ENCODE measurements around the gene GLRX5. TPM values are rescaled to one million over a fixed set of nuclear protein-coding genes. Genes with fewer than 3 reads are reported as not detected.
"Not testable (repeated sequence)": the region's sequence is repeated elsewhere in the genome, so short reads cannot be mapped to it uniquely, and the experiment has no call there.

The GLRX5 gene
- total and polyA plus RNA-seq, 10 donors = 18.2 to 48.4 (median 28.2) TPM

- Histone ChIP-seq H3K4me3 (no peak overlapping the region), H3K4me1 (peaks cover 20 to 100% (median 72%) of the 10 kb centered on the region in 6 donors), H3K27ac (peak overlapping the region in 7 of 8 donors; percentile 32 to 69 (median 59)), H3K9me3 (no peaks in the 10 kb centered on the region), H3K27me3 (replicated peaks in 1 of 7) (no peaks in the 10 kb centered on the region), H3K36me3 (peaks cover 0 to 43% (median 0%) of the 10 kb centered on the region in 6 donors)
- no peak for TF ChIP-seq POLR2A (IDR thresholded peaks at IDR 0.05)
- peak in 2 of 3 donors; percentile 36 to 74 for TF ChIP-seq POLR2AphosphoS5 (IDR thresholded peaks at IDR 0.05)
- 11 to 60% (median 36%) methylated on average over 8 of the region's 8 CpGs for WGBS, 5 donors
- intact Hi-C loops (cut with DNase I; ENCODE audit: low total_unique reads) = no loop called here
- DNase-seq = peak; percentile 81
These were observed 27.7 kb upstream of the GLRX5 start for GRCh38 chr14:95507174-95507573.

- 19 to 37% (median 24%) methylated on average over 3 of the region's 3 CpGs for WGBS, 5 donors
- Histone ChIP-seq H3K4me1 (peaks cover 20 to 100% (median 70%) of the 10 kb centered on the region in 6 donors), H3K36me3 (peaks cover 0 to 43% (median 0%) of the 10 kb centered on the region in 6 donors), H3K9me3 (no peaks in the 10 kb centered on the region), H3K4me3 (no peak overlapping the region), H3K27ac (peak overlapping the region in 7 of 8 donors; percentile 32 to 69 (median 59)), H3K27me3 (replicated peaks in 1 of 7) (no peaks in the 10 kb centered on the region)
- intact Hi-C loops (cut with DNase I; ENCODE audit: low total_unique reads) = no loop called here
- peak; percentile 72 for DNase-seq
- TF ChIP-seq POLR2A (IDR thresholded peaks at IDR 0.05) (no peak), POLR2AphosphoS5 (IDR thresholded peaks at IDR 0.05) (no peak), CTCF (IDR thresholded peaks at IDR 0.05 in 8 of 11, conservative IDR thresholded peaks at IDR 0.05 in 3 of 11) (no peak)
These were observed 27.1 kb upstream of the GLRX5 start for GRCh38 chr14:95507701-95508103.

GRCh38 chr14:95508377-95508776, 26.5 kb upstream of the GLRX5 start:
- H3K4me3 ChIP-seq = no peak overlapping the region
- H3K27ac ChIP-seq = peak overlapping the region in 2 of 8 donors; percentile 61 to 69
- DNase-seq = peak; percentile 34
- H3K36me3 ChIP-seq = peaks cover 0 to 43% (median 0%) of the 10 kb centered on the region in 6 donors
- 91 to 97% (median 93%) methylated on average over 6 of the region's 6 CpGs for WGBS, 5 donors
- peaks cover 20 to 100% (median 70%) of the 10 kb centered on the region in 6 donors for H3K4me1 ChIP-seq
- no peaks in the 10 kb centered on the region for H3K27me3 ChIP-seq (replicated peaks in 1 of 7)
- H3K9me3 ChIP-seq = no peaks in the 10 kb centered on the region
- intact Hi-C loops (cut with DNase I; ENCODE audit: low total_unique reads) = no loop called here
- TF ChIP-seq CTCF (IDR thresholded peaks at IDR 0.05 in 8 of 11, conservative IDR thresholded peaks at IDR 0.05 in 3 of 11) (no peak), POLR2A (IDR thresholded peaks at IDR 0.05) (no peak), POLR2AphosphoS5 (IDR thresholded peaks at IDR 0.05) (no peak)

GRCh38 chr14:95509495-95509894, 25.4 kb upstream of the GLRX5 start:
- peak; percentile 19 for DNase-seq
- intact Hi-C loops (cut with DNase I; ENCODE audit: low total_unique reads) = no loop called here
- no peaks in the 10 kb centered on the region for H3K9me3 ChIP-seq
- H3K27ac ChIP-seq = no peak overlapping the region
- H3K4me3 ChIP-seq = no peak overlapping the region
- H3K27me3 ChIP-seq (replicated peaks in 1 of 7) = no peaks in the 10 kb centered on the region
- WGBS, 5 donors = 73 to 87% (median 76%) methylated on average over 6 of the region's 6 CpGs
- peaks cover 28 to 100% (median 70%) of the 10 kb centered on the region in 6 donors for H3K4me1 ChIP-seq
- H3K36me3 ChIP-seq = peaks cover 0 to 43% (median 0%) of the 10 kb centered on the region in 6 donors
- TF ChIP-seq CTCF (IDR thresholded peaks at IDR 0.05 in 8 of 11, conservative IDR thresholded peaks at IDR 0.05 in 3 of 11) (no peak), POLR2A (IDR thresholded peaks at IDR 0.05) (no peak), POLR2AphosphoS5 (IDR thresholded peaks at IDR 0.05) (no peak)

- 81 to 88% (median 83%) methylated on average over 9 of the region's 9 CpGs for WGBS, 5 donors
- H3K4me3 ChIP-seq; H3K9me3 ChIP-seq; H3K27ac ChIP-seq; H3K27me3 ChIP-seq (replicated peaks in 1 of 7); intact Hi-C loops (cut with DNase I; ENCODE audit: low total_unique reads): not testable (repeated sequence)
- Histone ChIP-seq H3K36me3 (peaks cover 0 to 38% (median 0%) of the 10 kb centered on the region in 6 donors), H3K4me1 (peaks cover 37 to 100% (median 74%) of the 10 kb centered on the region in 6 donors)
- DNase-seq = peak; percentile 41
These were observed 24.5 kb upstream of the GLRX5 start for GRCh38 chr14:95510344-95510743.

All from spleen (tissue), 11 donors.